KMS-11 (cell line): Measurements from ENCODE around the gene TRIM52.

Source experiments
- H2AFZ ChIP-seq: fragments of 200-600 bp; sonication (generic); 2 replicates; pipeline ENCODE4 v1.6.1; 2016; ENCODE audit warnings: antibody characterized with exemption, mixed run types, low read depth
- H3K27ac ChIP-seq: fragments of 200-600 bp; sonication (generic); 2 replicates; pipeline ENCODE4 v1.6.1; 2016; ENCODE audit warnings: mild to moderate bottlenecking, mixed run types
- H3K27me3 ChIP-seq: fragments of 200-600 bp; sonication (generic); 2 replicates; pipeline ENCODE4 v1.6.1; 2017; ENCODE audit warnings: mild to moderate bottlenecking, low read depth, mixed run types, moderate library complexity; ENCODE audit not compliant: insufficient read depth
- H3K36me3 ChIP-seq: fragments of 200-600 bp; sonication (generic); 2 replicates; pipeline ENCODE4 v1.6.1; 2017; ENCODE audit warnings: mild to moderate bottlenecking, mixed run types; ENCODE audit not compliant: insufficient read depth
- H3K4me1 ChIP-seq: fragments of 200-600 bp; sonication (generic); 2 replicates; pipeline ENCODE4 v1.6.1; 2016; ENCODE audit warnings: mild to moderate bottlenecking, low read depth, mixed run types; ENCODE audit not compliant: poor library complexity, severe bottlenecking
- H3K4me2 ChIP-seq: fragments of 200-600 bp; sonication (generic); 2 replicates; pipeline ENCODE4 v1.7.0; 2016; ENCODE audit warnings: mild to moderate bottlenecking, mixed run types
- H3K4me3 ChIP-seq: fragments of 200-600 bp; sonication (generic); IDR thresholded peaks from 2 replicates; pipeline ENCODE4 v1.6.1; 2017; ENCODE audit warnings: low read depth, low read length, mixed read lengths; ENCODE audit not compliant: insufficient read depth
- H3K79me2 ChIP-seq: fragments of 200-600 bp; sonication (generic); 2 replicates; pipeline ENCODE4 v1.6.1; 2016; ENCODE audit warnings: low read depth, mixed run types; ENCODE audit not compliant: insufficient read depth
- H3K9ac ChIP-seq: fragments of 200-600 bp; sonication (generic); 2 replicates; pipeline ENCODE4 v1.6.1; 2016; ENCODE audit warnings: mild to moderate bottlenecking, mixed run types
- H4K20me1 ChIP-seq: fragments of 200-600 bp; sonication (generic); 2 replicates; pipeline ENCODE4 v1.6.1; 2016; ENCODE audit warnings: mild to moderate bottlenecking, mixed run types; ENCODE audit not compliant: insufficient read depth
- TF ChIP-seq, protein P1 (sequence below): fragments of 200-600 bp; sonication (generic); conservative IDR thresholded peaks from 2 replicates; pipeline ENCODE4 v1.6.1; 2017; ENCODE audit warnings: low read depth, mild to moderate bottlenecking, antibody characterized with exemption, low read length, moderate library complexity, mixed read lengths

The TRIM52 gene

DNA sequence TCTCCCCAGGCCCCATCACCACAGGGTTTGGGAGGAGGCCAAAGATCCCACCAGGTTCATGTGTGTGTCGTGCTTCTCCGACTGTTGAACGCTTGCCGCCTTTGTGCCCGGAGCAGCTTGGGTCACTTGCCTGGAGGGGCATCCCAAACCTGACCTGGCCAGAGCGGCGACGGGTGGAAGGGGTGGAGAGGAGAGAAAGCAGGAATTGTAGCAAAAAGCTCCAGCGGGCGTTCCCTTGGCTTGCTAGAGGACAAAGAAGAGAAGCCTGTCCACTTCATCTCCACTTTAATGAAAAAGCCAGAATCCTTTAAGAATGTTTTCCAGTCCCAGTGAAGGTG, 40.8 kb downstream of the TRIM52 start:
- peaks cover 8% of the 10 kb centered on the region for H3K4me1 ChIP-seq
- no peak overlapping the region for H3K4me3 ChIP-seq
- TF ChIP-seq, protein P1, sequence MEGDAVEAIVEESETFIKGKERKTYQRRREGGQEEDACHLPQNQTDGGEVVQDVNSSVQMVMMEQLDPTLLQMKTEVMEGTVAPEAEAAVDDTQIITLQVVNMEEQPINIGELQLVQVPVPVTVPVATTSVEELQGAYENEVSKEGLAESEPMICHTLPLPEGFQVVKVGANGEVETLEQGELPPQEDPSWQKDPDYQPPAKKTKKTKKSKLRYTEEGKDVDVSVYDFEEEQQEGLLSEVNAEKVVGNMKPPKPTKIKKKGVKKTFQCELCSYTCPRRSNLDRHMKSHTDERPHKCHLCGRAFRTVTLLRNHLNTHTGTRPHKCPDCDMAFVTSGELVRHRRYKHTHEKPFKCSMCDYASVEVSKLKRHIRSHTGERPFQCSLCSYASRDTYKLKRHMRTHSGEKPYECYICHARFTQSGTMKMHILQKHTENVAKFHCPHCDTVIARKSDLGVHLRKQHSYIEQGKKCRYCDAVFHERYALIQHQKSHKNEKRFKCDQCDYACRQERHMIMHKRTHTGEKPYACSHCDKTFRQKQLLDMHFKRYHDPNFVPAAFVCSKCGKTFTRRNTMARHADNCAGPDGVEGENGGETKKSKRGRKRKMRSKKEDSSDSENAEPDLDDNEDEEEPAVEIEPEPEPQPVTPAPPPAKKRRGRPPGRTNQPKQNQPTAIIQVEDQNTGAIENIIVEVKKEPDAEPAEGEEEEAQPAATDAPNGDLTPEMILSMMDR = no peak
- H3K36me3 ChIP-seq = no peaks in the 10 kb centered on the region
- H3K79me2 ChIP-seq = no peaks in the 10 kb centered on the region
- no peaks in the 10 kb centered on the region for H3K27me3 ChIP-seq
- no peaks in the 10 kb centered on the region for H4K20me1 ChIP-seq
- no peak overlapping the region for H2AFZ ChIP-seq
- no peak overlapping the region for H3K27ac ChIP-seq
- no peak overlapping the region for H3K9ac ChIP-seq
- no peak overlapping the region for H3K4me2 ChIP-seq

DNA sequence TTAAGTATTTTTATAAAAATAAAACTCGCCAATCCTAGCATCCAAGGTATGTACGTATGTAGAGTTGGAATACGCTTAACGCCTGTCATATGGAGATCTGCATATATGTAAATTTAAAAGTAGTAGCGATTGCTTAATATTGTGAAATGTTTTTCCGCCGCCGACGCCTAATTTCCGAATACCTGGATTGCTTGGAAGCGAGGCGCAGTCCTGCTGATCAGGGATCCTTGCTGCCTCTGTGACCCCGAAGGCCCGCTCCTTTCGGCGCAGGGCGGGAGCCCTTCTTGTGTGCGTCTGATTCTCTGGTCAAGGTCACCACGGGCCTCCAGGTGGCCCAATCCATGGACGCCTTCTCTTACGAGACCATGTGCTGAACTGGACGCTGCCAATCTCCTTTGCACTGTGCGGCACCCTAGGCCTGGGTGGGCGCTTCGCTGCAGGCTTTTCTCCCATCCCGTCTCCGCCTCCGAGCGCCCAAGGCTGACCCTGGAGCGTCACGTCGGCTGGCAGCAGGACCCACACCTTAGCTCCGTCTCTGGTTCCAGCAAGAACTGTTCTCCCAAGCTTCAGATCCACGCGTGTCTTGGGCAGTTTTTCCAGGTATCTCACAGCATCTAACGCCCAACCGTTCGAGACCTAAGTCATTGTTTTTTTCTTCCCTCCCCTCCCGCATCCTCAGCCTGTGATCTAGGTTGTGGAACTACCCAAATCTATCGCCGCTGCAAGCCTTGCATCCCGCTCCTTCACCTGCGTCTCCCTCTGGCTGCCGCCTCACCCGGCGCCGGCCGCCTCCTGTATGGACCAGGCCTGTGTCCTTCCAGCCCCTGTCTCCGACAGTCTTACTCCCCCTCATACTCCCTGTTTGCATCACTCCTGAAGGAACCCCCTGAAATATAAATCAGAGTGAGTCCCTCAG, 41.4 kb downstream of the TRIM52 start:
- H4K20me1 ChIP-seq = no peaks in the 10 kb centered on the region
- no peak overlapping the region for H3K9ac ChIP-seq
- no peak overlapping the region for H3K4me3 ChIP-seq
- H2AFZ ChIP-seq = no peak overlapping the region
- no peak overlapping the region for H3K27ac ChIP-seq
- no peaks in the 10 kb centered on the region for H3K36me3 ChIP-seq
- peaks cover 8% of the 10 kb centered on the region for H3K4me1 ChIP-seq
- no peaks in the 10 kb centered on the region for H3K27me3 ChIP-seq
- H3K4me2 ChIP-seq = no peak overlapping the region
- TF ChIP-seq, protein P1 = no peak
- no peaks in the 10 kb centered on the region for H3K79me2 ChIP-seq

DNA sequence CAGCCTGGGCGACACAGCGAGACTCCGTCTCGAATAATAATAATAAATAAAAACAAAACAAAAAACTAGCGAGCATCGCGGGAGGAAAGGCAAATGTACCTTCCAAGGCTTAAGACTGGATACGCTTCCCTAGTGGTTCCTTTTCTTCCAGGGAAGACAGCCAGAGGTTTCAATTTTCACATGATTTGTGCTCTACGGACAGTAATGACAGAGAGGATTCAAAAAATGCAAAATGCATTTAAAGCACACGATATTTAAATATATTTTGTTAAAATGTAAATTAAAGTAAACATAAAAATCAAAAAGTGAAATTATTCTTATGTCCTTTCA, 42.2 kb downstream of the TRIM52 start:
- peaks cover 8% of the 10 kb centered on the region for H3K4me1 ChIP-seq
- H3K4me3 ChIP-seq = no peak overlapping the region
- no peaks in the 10 kb centered on the region for H3K79me2 ChIP-seq

DNA sequence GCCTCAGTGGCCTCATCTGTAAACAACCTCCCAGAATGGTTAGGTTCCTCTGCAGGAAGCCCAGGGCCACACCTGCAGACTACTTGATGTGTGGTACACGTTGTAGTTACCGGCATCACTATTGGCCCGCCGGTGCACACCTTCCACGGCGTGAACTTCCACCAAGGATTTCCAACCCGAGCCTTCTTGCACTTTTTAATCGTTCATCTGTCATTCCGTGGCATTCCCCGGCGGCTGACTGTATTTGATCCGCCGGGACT, 43.2 kb downstream of the TRIM52 start:
- Histone ChIP-seq H3K27ac (peak overlapping the region; percentile 47; the same call in 1 of the 2 replicates), H2AFZ (peak overlapping the region; percentile 86), H3K36me3 (no peaks in the 10 kb centered on the region), H4K20me1 (no peaks in the 10 kb centered on the region), H3K79me2 (no peaks in the 10 kb centered on the region), H3K27me3 (no peaks in the 10 kb centered on the region), H3K4me1 (peaks cover 8% of the 10 kb centered on the region), H3K9ac (no peak overlapping the region; the same call in 1 of the 2 replicates), H3K4me3 (no peak overlapping the region), H3K4me2 (peak overlapping the region; percentile 60)
- TF ChIP-seq, protein P1 = no peak

More for the DNA sequence above, 42.2 kb downstream of the TRIM52 start:
- H4K20me1 ChIP-seq = no peaks in the 10 kb centered on the region
- no peak overlapping the region for H3K27ac ChIP-seq
- H3K4me2 ChIP-seq = peak overlapping the region; percentile 36; the same call in 1 of the 2 replicates
- no peak overlapping the region for H3K9ac ChIP-seq
- H3K36me3 ChIP-seq = no peaks in the 10 kb centered on the region
- TF ChIP-seq, protein P1 = no peak
- H2AFZ ChIP-seq = no peak overlapping the region; the same call in 1 of the 2 replicates
- no peaks in the 10 kb centered on the region for H3K27me3 ChIP-seq
